Mononuclear cell (primary cell): ENCODE measurements around the gene CSNK2A1. TPM values are rescaled to one million over a fixed set of nuclear protein-coding genes. Genes with fewer than 3 reads are reported as not detected.

Experiments
- H3K27me3 ChIP-seq: 2 replicates; pipeline ENCODE4 v1.6.0; 2011; ENCODE audit warnings: low read length, control low read depth; ENCODE audit not compliant: insufficient read depth
- H3K4me1 ChIP-seq: 2 replicates; pipeline ENCODE4 v1.5.1; 2011; ENCODE audit warnings: mild to moderate bottlenecking, low read length, control low read depth; ENCODE audit not compliant: insufficient read depth
- H3K4me3 ChIP-seq: 2 replicates; pipeline ENCODE4 v1.5.1; 2011; ENCODE audit warnings: mild to moderate bottlenecking, low read length, moderate library complexity
- H3K9me3 ChIP-seq: 2 replicates; pipeline ENCODE4 v1.5.1; 2011; ENCODE audit warnings: low read depth, mild to moderate bottlenecking, control low read depth, low read length
- total RNA-seq: library from RNA; depleted of rRNA; stranded (reverse); fragments of >200 nt; gene quantifications from one replicate; pipeline ENCODE4 v1.2.3, GENCODE V29; 2012

Gene CSNK2A1
- total RNA-seq, 1 donor, result 54.7 TPM

DNA sequence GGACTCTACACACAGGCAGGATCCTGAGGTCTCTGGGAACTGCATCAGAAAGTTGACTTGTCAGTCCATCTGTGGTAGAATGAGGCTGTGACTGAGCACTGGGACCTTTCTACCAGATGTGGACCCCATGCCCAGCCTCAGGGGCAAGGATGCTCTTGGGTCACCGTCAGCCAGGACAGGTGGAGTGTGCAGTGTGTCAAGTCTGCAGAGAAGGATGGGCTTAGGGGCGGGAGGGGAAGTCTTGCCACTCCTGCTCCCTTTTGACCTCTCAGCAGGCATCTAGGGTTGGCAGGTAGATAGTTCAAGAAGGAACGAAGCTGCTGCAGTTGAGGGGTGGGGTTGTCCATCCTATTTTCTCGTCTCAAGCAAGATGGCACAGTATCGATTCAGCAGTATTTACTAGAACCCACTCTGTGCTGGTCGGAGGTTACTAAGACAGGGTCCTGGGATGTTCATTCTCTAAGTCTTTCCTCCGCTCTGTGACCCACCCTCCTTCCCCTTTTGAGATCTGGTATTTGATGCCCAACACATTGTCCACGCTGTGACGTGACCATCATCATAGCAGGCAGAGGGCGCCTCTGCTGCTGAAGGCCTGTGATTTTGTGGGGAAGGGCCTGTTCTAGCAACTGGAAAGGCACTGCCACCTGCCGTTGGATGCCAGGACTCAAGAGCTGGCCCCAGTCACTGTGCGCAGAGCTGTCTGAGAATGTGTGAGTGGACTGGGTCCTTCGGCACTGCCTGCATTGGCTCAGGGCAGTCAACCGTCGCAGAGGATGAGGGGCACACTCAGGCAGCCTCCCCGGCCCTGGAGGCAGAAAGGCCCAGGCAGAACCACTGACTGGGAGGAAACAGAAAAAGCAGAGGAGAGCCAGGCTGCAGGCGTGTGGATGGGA, 112.3 kb downstream of the CSNK2A1 start:
- H3K9me3 ChIP-seq, result no peaks in the 10 kb centered on the region
- H3K4me1 ChIP-seq, result peaks cover 14% of the 10 kb centered on the region
- no peak overlapping the region for H3K4me3 ChIP-seq
- no peaks in the 10 kb centered on the region for H3K27me3 ChIP-seq

DNA sequence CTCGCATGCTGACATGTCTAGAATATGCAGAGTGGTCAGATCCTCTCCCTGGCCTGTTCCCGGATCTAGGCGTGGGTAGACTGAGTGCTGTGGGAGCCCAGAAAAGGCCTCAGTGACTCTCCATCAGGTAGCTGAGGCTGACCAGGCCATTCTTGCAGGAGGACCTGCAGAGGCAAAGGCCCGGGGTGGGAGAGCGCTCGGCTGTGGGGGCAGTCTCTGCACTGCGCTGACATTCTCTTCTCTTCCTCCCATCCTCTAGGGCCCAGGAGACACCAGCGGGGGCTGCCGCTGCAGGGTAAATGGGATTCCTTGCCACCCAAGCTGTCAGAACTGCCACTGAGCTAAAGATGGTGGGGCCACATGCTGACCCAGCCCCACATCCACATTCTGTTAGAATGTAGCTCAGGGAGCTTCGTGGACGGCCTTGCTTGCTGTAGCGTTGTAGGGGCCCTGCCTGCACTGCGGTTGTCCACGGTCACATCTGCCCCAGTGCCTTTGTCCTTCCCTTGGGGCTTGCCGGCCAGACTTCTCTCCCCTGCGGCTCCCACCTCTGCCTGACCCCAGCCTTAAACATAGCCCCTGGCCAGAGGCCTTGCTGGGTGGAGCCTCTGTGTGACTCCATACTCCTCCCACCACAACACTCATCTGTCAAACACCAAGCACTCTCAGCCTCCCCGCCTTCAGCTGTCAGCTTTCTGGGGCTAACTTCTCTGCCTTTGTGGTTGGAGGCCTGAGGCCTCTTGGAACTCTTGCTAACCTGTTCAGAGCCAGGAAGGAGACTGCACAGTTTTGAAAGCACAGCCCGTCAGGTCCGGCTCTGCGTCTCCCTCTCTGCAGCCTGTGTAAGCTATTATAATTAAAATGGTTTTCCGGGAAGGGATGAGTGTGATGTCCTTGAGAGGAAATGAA, 113.2 kb downstream of the CSNK2A1 start:
- H3K27me3 ChIP-seq, result no peaks in the 10 kb centered on the region
- no peak overlapping the region for H3K4me3 ChIP-seq
- H3K4me1 ChIP-seq, result peaks cover 14% of the 10 kb centered on the region
- H3K9me3 ChIP-seq, result no peaks in the 10 kb centered on the region

DNA sequence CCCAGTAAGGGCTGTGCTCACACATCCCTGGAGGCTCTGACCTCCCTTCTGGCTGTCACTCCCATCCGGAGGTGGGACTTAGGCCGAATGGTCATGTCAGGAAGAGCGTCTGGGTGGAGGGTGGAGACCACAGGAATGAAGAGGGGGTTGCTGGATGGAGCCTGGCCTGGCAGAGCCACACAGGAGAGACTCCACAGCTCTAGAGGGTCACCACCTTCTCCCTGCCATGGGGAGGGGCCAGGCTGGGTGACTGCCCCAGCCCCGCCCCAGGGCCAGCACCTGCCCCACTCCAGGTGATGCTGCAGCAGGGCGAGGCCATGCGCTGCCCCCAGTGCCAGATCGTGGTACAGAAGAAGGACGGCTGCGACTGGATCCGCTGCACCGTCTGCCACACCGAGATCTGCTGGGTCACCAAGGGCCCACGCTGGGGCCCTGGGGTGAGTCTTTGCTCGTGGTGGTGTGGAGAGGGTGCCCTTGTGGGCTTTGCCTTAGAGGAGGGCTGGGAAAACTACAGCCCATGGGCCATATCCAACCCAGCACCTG, 114.9 kb downstream of the CSNK2A1 start:
- no peaks in the 10 kb centered on the region for H3K27me3 ChIP-seq
- H3K9me3 ChIP-seq, result no peaks in the 10 kb centered on the region
- H3K4me1 ChIP-seq, result peaks cover 8% of the 10 kb centered on the region
- no peak overlapping the region for H3K4me3 ChIP-seq

DNA sequence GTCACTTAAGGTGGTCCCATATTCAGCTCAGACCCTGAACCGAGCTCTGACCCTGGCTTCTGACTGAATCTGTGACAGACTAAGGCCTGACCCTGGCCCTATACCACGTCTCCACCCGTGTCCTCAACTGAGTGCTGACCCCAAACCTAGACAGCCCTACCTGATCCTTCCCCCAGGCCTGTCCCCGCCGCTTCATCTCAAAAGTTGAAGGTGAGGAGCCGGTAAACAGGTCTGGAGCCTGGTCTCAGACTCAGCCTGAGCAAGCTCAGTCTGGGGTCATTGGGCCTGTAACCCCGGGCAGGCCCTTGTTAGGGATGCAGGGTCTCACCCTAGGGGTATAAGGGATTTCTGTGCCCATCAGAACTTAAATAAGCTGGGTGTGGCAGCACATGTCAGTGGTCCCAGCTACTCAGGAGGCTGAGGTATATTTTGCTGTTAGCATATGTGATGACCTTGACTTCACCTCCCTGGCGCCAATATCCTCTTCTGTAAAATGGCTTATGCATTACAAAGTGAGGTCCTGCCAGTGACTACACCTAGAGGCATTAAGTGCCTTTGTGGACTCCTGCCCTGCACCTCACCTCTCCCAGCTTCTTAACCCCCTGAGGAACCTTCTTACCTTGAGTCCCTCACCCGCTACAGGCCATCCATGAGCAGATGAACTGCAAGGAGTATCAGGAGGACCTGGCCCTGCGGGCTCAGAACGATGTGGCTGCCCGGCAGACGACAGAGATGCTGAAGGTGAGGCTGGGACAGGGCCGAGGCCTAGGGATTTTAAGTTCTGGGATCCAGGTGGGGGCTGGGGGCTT, 115.5 kb downstream of the CSNK2A1 start:
- H3K9me3 ChIP-seq, result no peaks in the 10 kb centered on the region
- H3K27me3 ChIP-seq, result no peaks in the 10 kb centered on the region
- H3K4me1 ChIP-seq, result peaks cover 1% of the 10 kb centered on the region
- no peak overlapping the region for H3K4me3 ChIP-seq

DNA sequence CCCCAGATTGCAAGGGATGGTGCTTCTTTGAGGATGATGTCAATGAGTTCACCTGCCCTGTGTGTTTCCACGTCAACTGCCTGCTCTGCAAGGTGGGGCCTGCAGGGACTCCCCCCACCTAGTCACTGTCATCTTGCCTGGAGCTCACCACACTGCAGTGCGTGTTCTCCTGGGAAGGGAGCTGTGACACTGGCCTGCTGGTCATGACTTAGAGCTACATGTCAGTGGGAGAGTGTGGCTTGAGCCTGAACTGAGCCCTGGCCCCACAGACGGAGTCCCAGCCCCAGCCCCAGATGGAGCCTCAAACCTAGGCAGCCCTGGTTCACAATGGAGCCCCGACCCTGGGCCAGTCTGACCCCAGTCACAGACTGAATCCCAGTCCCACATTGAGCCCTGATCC, 116.2 kb downstream of the CSNK2A1 start:
- Histone ChIP-seq H3K27me3 (no peaks in the 10 kb centered on the region), H3K4me3 (no peak overlapping the region), H3K4me1 (no peaks in the 10 kb centered on the region), H3K9me3 (no peaks in the 10 kb centered on the region)

DNA sequence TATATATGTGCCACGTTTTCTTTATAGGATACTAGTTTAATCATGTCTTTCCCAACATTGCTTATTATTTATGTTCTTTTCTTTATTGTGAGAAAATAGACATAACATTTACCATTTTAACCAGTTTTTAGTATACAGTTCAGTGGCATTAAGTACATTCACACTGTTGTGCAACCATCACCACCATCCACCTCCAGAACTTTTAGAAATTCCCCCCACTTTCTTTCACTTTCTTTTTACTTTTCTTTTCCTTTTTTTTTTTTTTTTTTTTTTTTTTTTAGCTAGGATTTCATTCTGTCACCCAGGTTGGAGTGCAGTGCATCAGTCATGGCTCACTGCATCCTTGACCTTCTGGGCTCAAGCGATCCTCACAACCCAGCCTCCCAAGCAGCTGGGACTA, 117.0 kb downstream of the CSNK2A1 start:
- H3K27me3 ChIP-seq, result no peaks in the 10 kb centered on the region
- no peaks in the 10 kb centered on the region for H3K9me3 ChIP-seq
- H3K4me3 ChIP-seq, result no peak overlapping the region
- H3K4me1 ChIP-seq, result no peaks in the 10 kb centered on the region

Other genes starting within 250 kb of the CSNK2A1 start
- 16.8 TPM for gene ZCCHC3, start 246.2 kb downstream of the CSNK2A1 start, total RNA-seq
- 1.3 TPM for gene SOX12, start 218.2 kb downstream of the CSNK2A1 start, total RNA-seq
- 0.63 TPM for gene NRSN2, start 196.7 kb downstream of the CSNK2A1 start, total RNA-seq
- 4.8 TPM for gene TRIB3, start 163.0 kb downstream of the CSNK2A1 start, total RNA-seq
- 49.4 TPM for gene RBCK1, start 135.5 kb downstream of the CSNK2A1 start, total RNA-seq
- 16.2 TPM for gene TBC1D20, start 81.3 kb downstream of the CSNK2A1 start, total RNA-seq
- not detected for gene TCF15, start 66.5 kb upstream of the CSNK2A1 start, total RNA-seq
- gene SRXN1, start 109.4 kb upstream of the CSNK2A1 start, total RNA-seq, result 35.2 TPM
- not detected for gene SCRT2, start 132.0 kb upstream of the CSNK2A1 start, total RNA-seq
- not detected for gene SLC52A3, start 224.7 kb upstream of the CSNK2A1 start, total RNA-seq